ENCODE results near the gene ADCK1.

GRCh38 chr14:77872152-77872551 is 72.2 kb downstream of the ADCK1 start:
- TF ChIP-seq CTCF (IDR thresholded peaks at IDR 0.05) (no peak), POLR2A (IDR thresholded peaks at IDR 0.05) (no peak)
